WERI-Rb-1 (cell line): ENCODE data around the gene CREM.

Experiments
- DNase-seq: peaks from one replicate; pipeline ENCODE4 v3.0.0-alpha.2; 2020
- H3K27ac ChIP-seq: fragments of 250-450 bp; sonication (Bioruptor Pico); 2 replicates; pipeline ENCODE4 v1.5.1; 2020; ENCODE audit warnings: mild to moderate bottlenecking, moderate library complexity
- H3K27me3 ChIP-seq: fragments of 250-450 bp; sonication (Bioruptor Pico); 2 replicates; pipeline ENCODE4 v1.5.1; 2021; ENCODE audit warnings: mild to moderate bottlenecking, low read depth, moderate library complexity; ENCODE audit not compliant: insufficient read depth, severe bottlenecking
- H3K36me3 ChIP-seq: fragments of 250-450 bp; sonication (Bioruptor Pico); 2 replicates; pipeline ENCODE4 v1.5.1; 2020; ENCODE audit warnings: mild to moderate bottlenecking, moderate library complexity
- H3K4me3 ChIP-seq: 2 replicates; pipeline ENCODE4 v1.5.1; 2011; ENCODE audit warnings: low read depth, mild to moderate bottlenecking, control low read depth, low read length
- H3K9me3 ChIP-seq: fragments of 250-450 bp; sonication (Bioruptor Pico); 2 replicates; pipeline ENCODE4 v1.5.1; 2021; ENCODE audit warnings: mild to moderate bottlenecking, moderate library complexity; ENCODE audit not compliant: severe bottlenecking
- TF ChIP-seq, protein P1 (sequence below): IDR thresholded peaks from 2 replicates; pipeline ENCODE4 v1.5.1; 2011; ENCODE audit warnings: low read depth, mild to moderate bottlenecking, control low read depth, inconsistent platforms, low read length

CREM gene

DNA sequence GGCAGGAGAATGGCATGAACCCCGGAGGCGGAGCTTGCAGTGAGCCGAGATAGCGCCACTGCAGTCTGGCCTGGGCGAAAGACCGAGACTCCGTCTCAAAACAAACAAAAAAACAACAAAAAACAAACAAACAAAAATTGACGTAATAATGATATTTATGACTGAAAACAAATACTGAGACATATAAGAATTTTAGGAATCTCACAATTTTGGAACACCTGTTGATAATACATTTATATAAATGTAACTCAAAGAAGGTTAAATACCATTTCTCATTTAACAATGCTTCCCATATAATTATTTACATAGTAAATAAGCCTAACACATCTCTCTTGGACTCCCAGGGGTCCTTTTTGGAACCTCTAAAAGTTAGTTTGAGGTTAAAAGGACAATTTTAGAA lies 107.4 kb downstream of the CREM start:
- TF ChIP-seq, protein P1, sequence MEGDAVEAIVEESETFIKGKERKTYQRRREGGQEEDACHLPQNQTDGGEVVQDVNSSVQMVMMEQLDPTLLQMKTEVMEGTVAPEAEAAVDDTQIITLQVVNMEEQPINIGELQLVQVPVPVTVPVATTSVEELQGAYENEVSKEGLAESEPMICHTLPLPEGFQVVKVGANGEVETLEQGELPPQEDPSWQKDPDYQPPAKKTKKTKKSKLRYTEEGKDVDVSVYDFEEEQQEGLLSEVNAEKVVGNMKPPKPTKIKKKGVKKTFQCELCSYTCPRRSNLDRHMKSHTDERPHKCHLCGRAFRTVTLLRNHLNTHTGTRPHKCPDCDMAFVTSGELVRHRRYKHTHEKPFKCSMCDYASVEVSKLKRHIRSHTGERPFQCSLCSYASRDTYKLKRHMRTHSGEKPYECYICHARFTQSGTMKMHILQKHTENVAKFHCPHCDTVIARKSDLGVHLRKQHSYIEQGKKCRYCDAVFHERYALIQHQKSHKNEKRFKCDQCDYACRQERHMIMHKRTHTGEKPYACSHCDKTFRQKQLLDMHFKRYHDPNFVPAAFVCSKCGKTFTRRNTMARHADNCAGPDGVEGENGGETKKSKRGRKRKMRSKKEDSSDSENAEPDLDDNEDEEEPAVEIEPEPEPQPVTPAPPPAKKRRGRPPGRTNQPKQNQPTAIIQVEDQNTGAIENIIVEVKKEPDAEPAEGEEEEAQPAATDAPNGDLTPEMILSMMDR = no peak
- Histone ChIP-seq H3K27ac (no peak overlapping the region), H3K36me3 (no peaks in the 10 kb centered on the region), H3K9me3 (no peaks in the 10 kb centered on the region), H3K4me3 (no peak overlapping the region), H3K27me3 (no peaks in the 10 kb centered on the region)
- DNase-seq = no peak

DNA sequence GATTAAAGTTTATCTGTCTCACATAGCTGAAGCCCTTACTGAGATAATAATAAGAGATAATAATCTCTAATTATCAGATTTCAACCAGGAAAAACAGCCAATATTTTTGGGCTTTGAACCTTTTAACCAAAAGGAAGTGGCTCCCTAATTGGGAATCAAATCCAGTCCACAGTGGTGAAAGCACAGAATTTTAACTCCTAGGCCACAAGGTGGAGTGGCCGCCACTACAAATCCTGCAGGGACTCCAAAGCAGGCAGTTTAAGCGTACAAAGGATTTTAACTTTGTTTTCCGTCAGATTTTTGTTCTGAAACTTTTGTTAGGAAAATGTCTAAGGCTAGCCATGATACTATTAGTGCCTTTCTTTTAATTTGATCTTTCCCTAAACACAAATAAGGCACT lies 110.1 kb downstream of the CREM start:
- Histone ChIP-seq H3K27me3 (no peaks in the 10 kb centered on the region), H3K9me3 (no peaks in the 10 kb centered on the region), H3K36me3 (no peaks in the 10 kb centered on the region), H3K27ac (no peak overlapping the region), H3K4me3 (no peak overlapping the region)
- TF ChIP-seq, protein P1 = 0 out of 2 replicates have a peak, but pooled peaks have one; percentile 20
- DNase-seq = no peak

DNA sequence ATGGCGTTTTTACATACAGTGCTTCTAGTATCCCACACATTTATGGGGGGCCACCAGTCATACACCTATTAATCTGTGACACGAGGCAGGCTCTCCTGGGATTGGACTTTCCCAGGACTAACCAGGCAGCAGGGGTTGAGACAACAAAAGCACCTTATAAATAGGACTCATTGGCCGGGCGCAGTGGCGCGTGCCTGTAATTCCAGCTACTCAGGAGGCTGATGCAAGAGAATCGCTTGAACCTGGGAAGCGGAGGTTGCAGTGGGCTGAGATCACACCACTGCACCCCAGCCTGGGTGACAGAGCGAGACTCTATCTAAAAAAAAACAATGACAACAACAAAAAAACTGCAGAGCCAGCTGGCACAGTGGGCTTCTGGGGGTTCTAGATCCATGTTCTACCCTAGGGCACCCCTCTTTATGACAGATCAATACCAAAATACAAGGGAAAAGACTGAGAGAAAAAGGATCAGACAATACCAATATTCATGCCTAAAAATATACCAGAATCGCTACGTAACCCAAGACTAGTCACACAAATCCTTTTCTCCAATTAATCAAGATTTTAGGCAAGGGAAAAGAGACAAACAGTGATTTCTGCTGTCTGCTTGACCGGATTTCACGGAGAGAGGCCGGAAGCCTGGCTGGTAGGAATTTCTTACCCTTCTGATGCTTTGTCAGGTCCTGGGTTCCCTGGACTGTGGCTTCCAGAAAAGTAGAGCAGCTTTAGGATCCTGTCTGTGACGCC lies 111.3 kb downstream of the CREM start:
- no peak overlapping the region for H3K27ac ChIP-seq
- no peaks in the 10 kb centered on the region for H3K9me3 ChIP-seq
- no peak for DNase-seq
- no peak overlapping the region for H3K4me3 ChIP-seq
- TF ChIP-seq, protein P1 = no peak
- no peaks in the 10 kb centered on the region for H3K27me3 ChIP-seq
- H3K36me3 ChIP-seq = no peaks in the 10 kb centered on the region

DNA sequence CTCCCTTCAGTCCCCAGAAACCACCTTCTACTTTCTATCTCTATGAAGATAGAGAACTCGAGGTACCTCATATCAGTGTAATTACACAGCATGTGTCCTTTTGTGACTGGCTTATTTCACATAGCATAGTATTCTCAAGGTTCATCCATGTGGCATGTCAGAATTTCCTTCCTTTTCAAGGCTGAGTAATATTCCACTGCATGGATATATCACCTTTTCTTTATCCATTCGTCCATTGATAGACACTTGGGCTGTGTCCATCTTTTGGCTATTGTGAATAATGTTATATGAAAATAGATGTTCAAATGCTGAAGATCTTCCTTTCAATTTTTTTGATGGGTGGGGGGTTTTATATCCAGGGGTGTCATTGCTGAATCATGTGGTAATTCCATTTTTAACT lies 117.9 kb downstream of the CREM start:
- H3K36me3 ChIP-seq = no peaks in the 10 kb centered on the region
- no peak overlapping the region for H3K4me3 ChIP-seq
- no peaks in the 10 kb centered on the region for H3K27me3 ChIP-seq
- TF ChIP-seq, protein P1 = no peak
- DNase-seq = no peak
- H3K9me3 ChIP-seq = no peaks in the 10 kb centered on the region
- H3K27ac ChIP-seq = no peak overlapping the region

DNA sequence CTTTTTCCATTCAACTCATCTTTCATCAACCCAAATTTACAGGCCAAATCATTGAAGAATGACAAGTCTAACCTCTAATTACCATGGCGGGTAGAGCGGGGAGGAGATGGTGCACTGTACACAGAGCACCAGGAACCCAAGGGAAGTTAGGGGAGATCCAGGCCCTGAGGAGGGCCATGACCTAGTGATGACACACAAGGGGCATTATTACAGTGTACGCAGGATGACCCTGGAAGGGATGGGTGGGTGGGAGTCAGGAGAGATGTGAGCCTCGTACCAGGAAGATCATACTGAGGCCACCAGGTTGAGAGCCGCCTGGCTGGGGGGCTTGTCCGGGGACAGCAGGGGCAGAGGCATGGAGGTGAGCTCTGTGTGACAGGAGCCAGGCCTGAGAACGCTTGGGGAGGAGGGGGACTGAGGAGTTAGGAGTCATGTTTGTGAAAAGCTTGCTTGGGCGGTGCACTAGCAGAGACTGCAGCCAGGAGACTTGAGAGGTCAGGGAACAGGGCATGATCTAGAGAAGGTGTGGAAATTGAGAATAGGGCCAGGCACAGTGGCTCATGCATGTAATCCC lies 120.2 kb downstream of the CREM start:
- no peak overlapping the region for H3K4me3 ChIP-seq
- TF ChIP-seq, protein P1 = no peak
- H3K9me3 ChIP-seq = no peaks in the 10 kb centered on the region
- no peaks in the 10 kb centered on the region for H3K36me3 ChIP-seq
- no peaks in the 10 kb centered on the region for H3K27me3 ChIP-seq
- no peak for DNase-seq
- H3K27ac ChIP-seq = no peak overlapping the region
